Measurements from ENCODE around the gene PIGM.

DNA sequence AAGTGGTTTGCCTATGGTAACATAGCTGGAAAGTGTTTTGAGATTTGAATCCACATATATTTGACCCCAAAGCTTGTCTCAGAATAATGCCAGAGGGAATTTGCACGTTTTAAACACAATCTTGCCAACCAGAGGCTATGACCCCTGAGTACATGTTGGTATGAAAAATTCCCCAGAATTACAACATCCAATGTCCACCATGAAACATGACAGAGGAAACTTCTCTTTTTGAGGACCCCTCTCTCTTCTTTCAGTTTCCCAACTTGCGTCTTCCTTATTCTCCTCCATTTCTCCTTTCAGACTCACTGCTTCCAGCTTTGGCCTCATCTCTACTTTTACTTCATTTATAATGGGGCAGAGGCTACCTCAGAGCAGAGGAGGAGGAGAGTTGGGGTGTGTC is 44.0 kb upstream of the PIGM start:
- no peak for TF ChIP-seq ELF4 (IDR thresholded peaks at IDR 0.05)
- TF ChIP-seq, protein P1, sequence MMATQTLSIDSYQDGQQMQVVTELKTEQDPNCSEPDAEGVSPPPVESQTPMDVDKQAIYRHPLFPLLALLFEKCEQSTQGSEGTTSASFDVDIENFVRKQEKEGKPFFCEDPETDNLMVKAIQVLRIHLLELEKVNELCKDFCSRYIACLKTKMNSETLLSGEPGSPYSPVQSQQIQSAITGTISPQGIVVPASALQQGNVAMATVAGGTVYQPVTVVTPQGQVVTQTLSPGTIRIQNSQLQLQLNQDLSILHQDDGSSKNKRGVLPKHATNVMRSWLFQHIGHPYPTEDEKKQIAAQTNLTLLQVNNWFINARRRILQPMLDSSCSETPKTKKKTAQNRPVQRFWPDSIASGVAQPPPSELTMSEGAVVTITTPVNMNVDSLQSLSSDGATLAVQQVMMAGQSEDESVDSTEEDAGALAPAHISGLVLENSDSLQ (IDR thresholded peaks at IDR 0.05) = no peak
- no peak for TF ChIP-seq FOXA1 (IDR thresholded peaks at IDR 0.05)
- TF ChIP-seq SUZ12 (IDR thresholded peaks at IDR 0.05) = no peak
- TF ChIP-seq TARDBP (IDR thresholded peaks at IDR 0.05) = no peak
- TF ChIP-seq ARNT (IDR thresholded peaks at IDR 0.05) = no peak
- TF ChIP-seq SP1 (IDR thresholded peaks at IDR 0.05) = no peak
- no peak for TF ChIP-seq FOXM1 (IDR thresholded peaks at IDR 0.05; ENCODE audit: borderline replicate concordance)
- TF ChIP-seq NFRKB (IDR thresholded peaks at IDR 0.05) = no peak
- TF ChIP-seq FOXK2 (IDR thresholded peaks at IDR 0.05) = no peak
- no peak for TF ChIP-seq LEF1 (IDR thresholded peaks at IDR 0.05; ENCODE audit: borderline replicate concordance)
- TF ChIP-seq BHLHE40 (IDR thresholded peaks at IDR 0.05; ENCODE audit: borderline replicate concordance) = no peak
- TF ChIP-seq L3MBTL2 (conservative IDR thresholded peaks at IDR 0.05) = no peak
